Prostate gland (tissue), 2 donors: Measurements from ENCODE around the gene SSRP1.
"Not testable (repeated sequence)": the region's sequence is repeated elsewhere in the genome, so short reads cannot be mapped to it uniquely, and the experiment has no call there.

Experiments
- POLR2A ChIP-seq: fragments of 450-650 bp; IDR thresholded peaks from one replicate; pipeline ENCODE4 v1.6.1; 2016; ENCODE audit warnings: antibody characterized with exemption, mild to moderate bottlenecking
- POLR2AphosphoS5 ChIP-seq: sonication (generic); formaldehyde crosslinking; IDR thresholded peaks from one replicate; pipeline ENCODE4 v1.6.1; 2017; ENCODE audit warnings: antibody characterized with exemption
- TF ChIP-seq, protein P1 (sequence below), 4 experiments: fragments of 200-600 bp in 2 of 4; fragments of 450-650 bp in 2 of 4; sonication (generic) in 2 of 4; IDR thresholded peaks; 1 replicate in 3 of 4; 2 replicates in 1 of 4; pipeline ENCODE4 v1.5.1; 2016 to 2019; ENCODE audit warnings: antibody characterized with exemption in 4 of 4, mild to moderate bottlenecking in 2 of 4, moderate library complexity in 2 of 4

DNA sequence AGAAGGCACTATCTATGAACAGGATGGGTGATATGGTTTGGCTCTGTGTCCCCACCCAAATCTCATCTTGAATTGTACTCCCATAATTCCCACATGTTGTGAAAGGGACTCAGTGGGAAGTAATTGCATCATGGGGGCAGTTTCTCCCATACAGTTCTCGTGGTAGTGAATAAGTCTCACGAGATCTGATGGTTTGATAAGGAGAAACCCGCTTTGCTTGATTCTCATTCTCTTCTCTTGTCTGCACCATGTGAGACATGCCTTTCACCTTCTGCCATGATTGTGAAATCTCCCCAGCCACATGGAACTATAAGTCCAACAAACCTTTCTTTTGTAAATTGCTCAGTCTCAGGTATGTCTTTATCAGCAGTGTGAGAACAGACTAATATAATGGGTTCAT is 39.5 kb downstream of the SSRP1 start:
- TF ChIP-seq, protein P1, sequence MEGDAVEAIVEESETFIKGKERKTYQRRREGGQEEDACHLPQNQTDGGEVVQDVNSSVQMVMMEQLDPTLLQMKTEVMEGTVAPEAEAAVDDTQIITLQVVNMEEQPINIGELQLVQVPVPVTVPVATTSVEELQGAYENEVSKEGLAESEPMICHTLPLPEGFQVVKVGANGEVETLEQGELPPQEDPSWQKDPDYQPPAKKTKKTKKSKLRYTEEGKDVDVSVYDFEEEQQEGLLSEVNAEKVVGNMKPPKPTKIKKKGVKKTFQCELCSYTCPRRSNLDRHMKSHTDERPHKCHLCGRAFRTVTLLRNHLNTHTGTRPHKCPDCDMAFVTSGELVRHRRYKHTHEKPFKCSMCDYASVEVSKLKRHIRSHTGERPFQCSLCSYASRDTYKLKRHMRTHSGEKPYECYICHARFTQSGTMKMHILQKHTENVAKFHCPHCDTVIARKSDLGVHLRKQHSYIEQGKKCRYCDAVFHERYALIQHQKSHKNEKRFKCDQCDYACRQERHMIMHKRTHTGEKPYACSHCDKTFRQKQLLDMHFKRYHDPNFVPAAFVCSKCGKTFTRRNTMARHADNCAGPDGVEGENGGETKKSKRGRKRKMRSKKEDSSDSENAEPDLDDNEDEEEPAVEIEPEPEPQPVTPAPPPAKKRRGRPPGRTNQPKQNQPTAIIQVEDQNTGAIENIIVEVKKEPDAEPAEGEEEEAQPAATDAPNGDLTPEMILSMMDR (IDR thresholded peaks at IDR 0.05): not testable (repeated sequence)
- TF ChIP-seq POLR2A: not testable (repeated sequence)
- TF ChIP-seq POLR2AphosphoS5: peak; percentile 29
